ENCODE data around the gene RRM2. TPM values are rescaled to one million over a fixed set of nuclear protein-coding genes. Genes with fewer than 3 reads are reported as not detected.
A peak's percentile ranks its signal among the peaks of the same experiment; 100 is the strongest.

Gene RRM2
- total RNA-seq, 1 donor from 2014 or later, result 11.9 TPM

- Histone ChIP-seq H3K4me1 (ENCODE audit: insufficient read depth, low read length) (peaks cover 35% of the 10 kb centered on the region), H3K9me3 (ENCODE audit: insufficient read depth, low read depth, low read length) (no peaks in the 10 kb centered on the region), H3K79me2 (ENCODE audit: insufficient read depth, low read length) (no peaks in the 10 kb centered on the region), H2AFZ (ENCODE audit: low read depth, low read length) (no peak overlapping the region), H3K36me3 (ENCODE audit: insufficient read depth, low read length) (no peaks in the 10 kb centered on the region), H3K9ac (ENCODE audit: low read length) (no peak overlapping the region), H4K20me1 (ENCODE audit: insufficient read depth, low read length) (no peaks in the 10 kb centered on the region), H3K27ac (ENCODE audit: low read depth, low read length) (no peak overlapping the region), H3K4me3 (ENCODE audit: insufficient read depth, low read depth, low read length) (no peak overlapping the region), H3K4me2 (ENCODE audit: low read length) (no peak overlapping the region), H3K27me3 (ENCODE audit: insufficient read depth, low read length) (no peaks in the 10 kb centered on the region)
- Mint-ChIP-seq H3K27ac (ENCODE audit: unreplicated experiment) (no peak overlapping the region), H3K4me1 (ENCODE audit: low read depth, unreplicated experiment) (peaks cover 9% of the 10 kb centered on the region), H3K27me3 (ENCODE audit: low read depth, unreplicated experiment) (peaks cover 27% of the 10 kb centered on the region), H3K9me3 (ENCODE audit: unreplicated experiment) (no peaks in the 10 kb centered on the region), H3K36me3 (ENCODE audit: low read depth, unreplicated experiment) (no peaks in the 10 kb centered on the region), H3K4me3 (ENCODE audit: unreplicated experiment) (no peak overlapping the region)
- no peak for FAIRE-seq
- DNase-seq (ENCODE audit: low read depth), result no peak
- TF ChIP-seq EZH2 (IDR thresholded peaks at IDR 0.05; ENCODE audit: insufficient read depth, low read length), result no peak
- TF ChIP-seq, protein P1, sequence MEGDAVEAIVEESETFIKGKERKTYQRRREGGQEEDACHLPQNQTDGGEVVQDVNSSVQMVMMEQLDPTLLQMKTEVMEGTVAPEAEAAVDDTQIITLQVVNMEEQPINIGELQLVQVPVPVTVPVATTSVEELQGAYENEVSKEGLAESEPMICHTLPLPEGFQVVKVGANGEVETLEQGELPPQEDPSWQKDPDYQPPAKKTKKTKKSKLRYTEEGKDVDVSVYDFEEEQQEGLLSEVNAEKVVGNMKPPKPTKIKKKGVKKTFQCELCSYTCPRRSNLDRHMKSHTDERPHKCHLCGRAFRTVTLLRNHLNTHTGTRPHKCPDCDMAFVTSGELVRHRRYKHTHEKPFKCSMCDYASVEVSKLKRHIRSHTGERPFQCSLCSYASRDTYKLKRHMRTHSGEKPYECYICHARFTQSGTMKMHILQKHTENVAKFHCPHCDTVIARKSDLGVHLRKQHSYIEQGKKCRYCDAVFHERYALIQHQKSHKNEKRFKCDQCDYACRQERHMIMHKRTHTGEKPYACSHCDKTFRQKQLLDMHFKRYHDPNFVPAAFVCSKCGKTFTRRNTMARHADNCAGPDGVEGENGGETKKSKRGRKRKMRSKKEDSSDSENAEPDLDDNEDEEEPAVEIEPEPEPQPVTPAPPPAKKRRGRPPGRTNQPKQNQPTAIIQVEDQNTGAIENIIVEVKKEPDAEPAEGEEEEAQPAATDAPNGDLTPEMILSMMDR (IDR thresholded peaks at IDR 0.05; ENCODE audit: insufficient read depth, low read depth, low read length), result no peak
Measured at GRCh38 chr2:10164601-10165000, 42.1 kb downstream of the RRM2 start.

GRCh38 chr2:10165282-10165681 lies 42.7 kb downstream of the RRM2 start:
- H3K27ac ChIP-seq (ENCODE audit: low read depth, low read length), result no peak overlapping the region
- Mint-ChIP-seq H3K9me3 (ENCODE audit: unreplicated experiment) (no peaks in the 10 kb centered on the region), H3K27ac (ENCODE audit: unreplicated experiment) (no peak overlapping the region), H3K27me3 (ENCODE audit: low read depth, unreplicated experiment) (peaks cover 27% of the 10 kb centered on the region), H3K4me3 (ENCODE audit: unreplicated experiment) (no peak overlapping the region), H3K4me1 (ENCODE audit: low read depth, unreplicated experiment) (peaks cover 10% of the 10 kb centered on the region), H3K36me3 (ENCODE audit: low read depth, unreplicated experiment) (no peaks in the 10 kb centered on the region)
- DNase-seq (ENCODE audit: low read depth) (no peak), FAIRE-seq (no peak)
- no peak overlapping the region for H2AFZ ChIP-seq (ENCODE audit: low read depth, low read length)
- no peak overlapping the region for H3K9ac ChIP-seq (ENCODE audit: low read length)
- no peak for TF ChIP-seq EZH2 (IDR thresholded peaks at IDR 0.05; ENCODE audit: insufficient read depth, low read length)
- TF ChIP-seq, protein P1 (IDR thresholded peaks at IDR 0.05; ENCODE audit: insufficient read depth, low read depth, low read length), result no peak
- no peaks in the 10 kb centered on the region for H4K20me1 ChIP-seq (ENCODE audit: insufficient read depth, low read length)
- no peaks in the 10 kb centered on the region for H3K27me3 ChIP-seq (ENCODE audit: insufficient read depth, low read length)
- no peak overlapping the region for H3K4me3 ChIP-seq (ENCODE audit: insufficient read depth, low read depth, low read length)
- peaks cover 36% of the 10 kb centered on the region for H3K4me1 ChIP-seq (ENCODE audit: insufficient read depth, low read length)
- H3K79me2 ChIP-seq (ENCODE audit: insufficient read depth, low read length), result no peaks in the 10 kb centered on the region
- H3K9me3 ChIP-seq (ENCODE audit: insufficient read depth, low read depth, low read length), result no peaks in the 10 kb centered on the region
- no peaks in the 10 kb centered on the region for H3K36me3 ChIP-seq (ENCODE audit: insufficient read depth, low read length)
- H3K4me2 ChIP-seq (ENCODE audit: low read length), result no peak overlapping the region

- H3K27me3 Mint-ChIP-seq (ENCODE audit: low read depth, unreplicated experiment), result peaks cover 25% of the 10 kb centered on the region
- H3K27me3 ChIP-seq (ENCODE audit: insufficient read depth, low read length), result no peaks in the 10 kb centered on the region
- H3K79me2 ChIP-seq (ENCODE audit: insufficient read depth, low read length), result no peaks in the 10 kb centered on the region
- no peaks in the 10 kb centered on the region for H3K9me3 Mint-ChIP-seq (ENCODE audit: unreplicated experiment)
- DNase-seq (ENCODE audit: low read depth) (no peak), FAIRE-seq (no peak)
- no peaks in the 10 kb centered on the region for H3K36me3 ChIP-seq (ENCODE audit: insufficient read depth, low read length)
- H3K4me1 Mint-ChIP-seq (ENCODE audit: low read depth, unreplicated experiment), result peaks cover 11% of the 10 kb centered on the region
- H3K9me3 ChIP-seq (ENCODE audit: insufficient read depth, low read depth, low read length), result no peaks in the 10 kb centered on the region
- no peaks in the 10 kb centered on the region for H4K20me1 ChIP-seq (ENCODE audit: insufficient read depth, low read length)
- no peak overlapping the region for H2AFZ ChIP-seq (ENCODE audit: low read depth, low read length)
- no peak overlapping the region for H3K4me3 Mint-ChIP-seq (ENCODE audit: unreplicated experiment)
- peak overlapping the region; percentile 18 for H3K27ac Mint-ChIP-seq (ENCODE audit: unreplicated experiment)
- H3K4me3 ChIP-seq (ENCODE audit: insufficient read depth, low read depth, low read length), result no peak overlapping the region
- H3K27ac ChIP-seq (ENCODE audit: low read depth, low read length), result no peak overlapping the region
- H3K4me2 ChIP-seq (ENCODE audit: low read length), result no peak overlapping the region
- H3K4me1 ChIP-seq (ENCODE audit: insufficient read depth, low read length), result peaks cover 44% of the 10 kb centered on the region
- no peak overlapping the region for H3K9ac ChIP-seq (ENCODE audit: low read length)
- TF ChIP-seq, protein P1 (IDR thresholded peaks at IDR 0.05; ENCODE audit: insufficient read depth, low read depth, low read length), result no peak
- no peak for TF ChIP-seq EZH2 (IDR thresholded peaks at IDR 0.05; ENCODE audit: insufficient read depth, low read length)
- H3K36me3 Mint-ChIP-seq (ENCODE audit: low read depth, unreplicated experiment), result no peaks in the 10 kb centered on the region
Measured at GRCh38 chr2:10165861-10166675, 43.5 kb downstream of the RRM2 start.

Data from astrocyte (in vitro differentiated cells and primary cell).